GM19351 (cell line): ENCODE data around the gene NUTM2F.
"Not testable (repeated sequence)": the region's sequence is repeated elsewhere in the genome, so short reads cannot be mapped to it uniquely, and the experiment has no call there.

Experiments
- ATAC-seq: cut with Tn5 transposase; IDR thresholded peaks from one replicate; pipeline ENCODE4 v1.9.1; 2021; ENCODE audit warnings: mild to moderate bottlenecking, moderate library complexity; ENCODE audit not compliant: unreplicated experiment

The NUTM2F gene

GRCh38 chr9:94315034-94315984 is 13.1 kb downstream of the NUTM2F start:
- ATAC-seq, result not testable (repeated sequence)

GRCh38 chr9:94303321-94303720 is 25.1 kb downstream of the NUTM2F start:
- ATAC-seq, result no peak

GRCh38 chr9:94302426-94302825 is 26.0 kb downstream of the NUTM2F start:
- no peak for ATAC-seq

- no peak for ATAC-seq
Measured at GRCh38 chr9:94301583-94301982, 26.9 kb downstream of the NUTM2F start.

GRCh38 chr9:94300470-94301301 is 27.8 kb downstream of the NUTM2F start:
- ATAC-seq, result no peak

GRCh38 chr9:94298949-94299599 is 29.4 kb downstream of the NUTM2F start:
- no peak for ATAC-seq

GRCh38 chr9:94289691-94290090 is 38.8 kb downstream of the NUTM2F start:
- no peak for ATAC-seq

- ATAC-seq, result no peak
Measured at GRCh38 chr9:94287877-94288513, 40.4 kb downstream of the NUTM2F start.

GRCh38 chr9:94286116-94286515 is 42.3 kb downstream of the NUTM2F start:
- no peak for ATAC-seq

GRCh38 chr9:94281101-94281500 is 47.3 kb downstream of the NUTM2F start:
- ATAC-seq, result no peak

- no peak for ATAC-seq
Measured at GRCh38 chr9:94280409-94280989, 47.9 kb downstream of the NUTM2F start.

- ATAC-seq, result no peak
Measured at GRCh38 chr9:94277885-94278536, 50.4 kb downstream of the NUTM2F start.

- not testable (repeated sequence) for ATAC-seq
Measured at GRCh38 chr9:94277029-94277428, 51.4 kb downstream of the NUTM2F start.

- no peak for ATAC-seq
Measured at GRCh38 chr9:94270009-94270408, 58.4 kb downstream of the NUTM2F start.

GRCh38 chr9:94269264-94269663 is 59.2 kb downstream of the NUTM2F start:
- no peak for ATAC-seq
